DMS153 (cell line): Measurements from ENCODE around the gene MAPK10.
"Not testable (repeated sequence)": the region's sequence is repeated elsewhere in the genome, so short reads cannot be mapped to it uniquely, and the experiment has no call there.

Experiments
- DNase-seq: peaks from one replicate; lab custom pipeline; 2025; lab: John Stamatoyannopoulos, UW

The MAPK10 gene

GRCh38 chr4:86101841-86102240 lies 258.0 kb downstream of the MAPK10 start:
- DNase-seq: no peak

DNA sequence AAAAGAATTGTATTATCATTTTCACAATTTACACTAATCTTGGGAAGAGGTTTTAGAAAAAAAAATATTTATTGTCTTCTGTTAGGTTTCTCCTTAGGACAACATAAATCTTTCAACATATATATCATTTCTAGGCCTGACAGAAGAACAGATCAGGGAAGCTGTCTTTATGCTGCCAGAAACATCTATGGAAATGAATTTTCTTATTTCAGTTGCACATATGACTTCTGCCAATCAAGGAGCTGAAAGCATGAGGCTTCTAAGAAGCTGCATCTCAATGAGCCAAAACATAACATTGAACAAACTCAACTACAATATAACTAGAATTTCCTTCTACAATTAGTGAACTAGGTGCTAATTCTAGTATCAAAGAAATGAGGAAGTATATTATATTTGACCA lies 258.4 kb downstream of the MAPK10 start:
- no peak for DNase-seq

- no peak for DNase-seq
Measured at GRCh38 chr4:86100539-86101215, 259.2 kb downstream of the MAPK10 start.

GRCh38 chr4:86099348-86099747 lies 260.5 kb downstream of the MAPK10 start:
- DNase-seq: no peak

- DNase-seq: no peak
Measured at GRCh38 chr4:86098691-86099090, 261.2 kb downstream of the MAPK10 start.

- no peak for DNase-seq
Measured at GRCh38 chr4:86096373-86096772, 263.5 kb downstream of the MAPK10 start.

- no peak for DNase-seq
Measured at GRCh38 chr4:86092684-86093083, 267.2 kb downstream of the MAPK10 start.

DNA sequence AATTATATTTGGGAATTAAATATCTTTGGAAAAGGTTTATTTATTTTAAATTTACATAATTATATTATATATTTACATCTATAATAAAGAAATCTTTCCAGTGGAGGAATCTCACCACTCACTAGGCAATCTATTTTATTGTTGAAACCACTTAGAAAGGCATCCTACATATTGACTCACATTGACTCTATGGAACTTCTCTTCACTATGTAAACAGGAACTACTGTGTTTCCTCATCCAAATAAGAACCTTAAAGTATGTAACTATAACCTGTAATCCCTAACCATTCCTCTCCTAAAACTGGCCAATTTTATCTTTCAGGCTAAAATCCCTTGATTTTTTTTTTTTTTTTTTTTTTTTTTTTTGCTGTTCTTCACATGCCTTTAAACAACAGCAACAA lies 268.7 kb downstream of the MAPK10 start:
- DNase-seq: no peak

GRCh38 chr4:86089781-86090323 lies 270.0 kb downstream of the MAPK10 start:
- no peak for DNase-seq

- peak; percentile 2 for DNase-seq
Measured at GRCh38 chr4:86089053-86089452, 270.8 kb downstream of the MAPK10 start.

- DNase-seq: not testable (repeated sequence)
Measured at GRCh38 chr4:86075796-86076195, 284.1 kb downstream of the MAPK10 start.

DNA sequence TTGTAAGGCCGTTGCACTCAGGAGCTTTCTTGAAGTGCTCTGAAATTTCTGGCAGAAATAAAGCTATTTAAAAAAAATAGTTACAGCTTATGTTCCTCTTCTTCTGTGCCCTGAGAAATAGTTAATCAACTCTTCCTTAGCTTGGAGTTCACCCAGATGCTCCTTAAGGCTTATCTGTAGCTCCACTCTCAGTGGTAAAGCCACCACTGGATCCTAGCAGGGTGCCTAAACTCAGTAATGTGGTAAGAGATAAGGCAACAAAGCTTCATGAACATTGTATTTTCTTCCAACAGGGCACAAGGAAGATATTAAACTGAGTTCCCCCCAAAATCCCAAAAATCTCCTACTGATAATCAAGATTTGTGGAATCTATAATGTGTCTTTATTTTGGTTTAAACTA lies 299.5 kb downstream of the MAPK10 start:
- DNase-seq: no peak

DNA sequence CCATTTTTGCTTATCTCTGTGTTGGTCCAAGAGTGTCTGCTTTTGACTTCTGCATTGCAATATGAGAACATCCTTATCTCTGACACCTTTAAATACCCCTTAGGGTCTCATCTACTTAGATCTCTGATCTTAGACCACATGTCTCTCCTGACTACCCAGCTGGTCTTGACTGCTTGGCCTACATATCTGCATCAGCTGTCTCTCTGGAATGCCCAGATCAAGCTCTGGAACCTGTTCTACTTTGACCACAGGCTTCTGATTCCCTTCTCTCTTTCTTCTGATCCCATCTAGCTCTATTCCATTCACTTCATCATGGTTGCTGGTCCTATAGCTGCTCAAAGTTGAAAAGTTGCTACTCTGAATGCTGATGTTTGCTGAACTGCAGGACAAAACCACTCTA lies 301.2 kb downstream of the MAPK10 start:
- no peak for DNase-seq

DNA sequence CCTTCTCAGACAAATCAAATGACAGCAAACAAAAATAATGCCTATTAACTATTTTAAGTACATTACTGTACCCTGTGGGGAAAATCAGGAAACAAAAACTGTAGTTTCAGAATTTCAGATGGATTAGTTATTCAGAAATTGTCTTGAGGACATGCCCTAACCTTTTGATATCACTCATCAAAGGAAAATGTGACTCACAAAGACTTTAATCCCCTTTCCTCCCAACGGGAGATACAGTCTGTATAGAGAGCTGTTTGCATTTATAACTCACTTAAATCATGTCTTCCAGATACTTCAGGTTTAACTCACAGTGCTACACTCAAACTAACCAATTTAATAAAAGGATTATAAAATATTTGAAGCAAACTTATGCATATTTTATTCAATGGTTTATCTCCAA lies 304.0 kb downstream of the MAPK10 start:
- no peak for DNase-seq

DNA sequence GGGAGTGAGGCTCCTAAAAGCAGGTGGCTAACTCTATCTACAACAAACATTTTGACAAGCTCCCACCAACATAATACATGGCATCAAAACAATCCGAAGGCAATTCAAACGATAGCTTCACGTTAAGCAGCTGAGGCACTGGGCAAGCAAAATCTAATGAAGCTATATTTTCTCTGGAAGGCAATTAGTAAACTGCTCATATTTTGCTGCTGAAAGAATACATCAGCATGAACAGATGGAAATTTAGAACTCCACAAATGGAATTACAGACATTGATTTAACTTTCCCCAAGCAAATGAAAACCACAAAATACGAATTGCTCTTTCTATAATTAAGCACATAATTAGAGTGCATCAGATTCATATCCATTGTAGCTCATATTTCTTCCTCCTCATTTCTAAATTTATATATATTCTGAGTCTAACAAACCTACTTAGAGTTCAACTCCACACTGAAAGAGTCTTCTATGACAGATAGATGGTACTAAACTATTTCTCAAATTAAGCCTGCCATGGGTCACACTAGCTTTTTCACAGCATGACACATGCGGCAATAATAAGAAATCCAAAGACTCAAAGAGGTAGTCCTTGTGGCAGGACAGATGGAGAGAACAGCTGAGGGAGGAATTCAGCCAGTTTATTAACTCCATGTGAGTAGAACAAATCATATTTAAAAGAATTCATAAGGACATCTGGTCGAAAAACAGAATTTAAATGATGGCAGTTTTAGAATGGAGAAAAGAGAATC lies 305.4 kb downstream of the MAPK10 start:
- DNase-seq: no peak

DNA sequence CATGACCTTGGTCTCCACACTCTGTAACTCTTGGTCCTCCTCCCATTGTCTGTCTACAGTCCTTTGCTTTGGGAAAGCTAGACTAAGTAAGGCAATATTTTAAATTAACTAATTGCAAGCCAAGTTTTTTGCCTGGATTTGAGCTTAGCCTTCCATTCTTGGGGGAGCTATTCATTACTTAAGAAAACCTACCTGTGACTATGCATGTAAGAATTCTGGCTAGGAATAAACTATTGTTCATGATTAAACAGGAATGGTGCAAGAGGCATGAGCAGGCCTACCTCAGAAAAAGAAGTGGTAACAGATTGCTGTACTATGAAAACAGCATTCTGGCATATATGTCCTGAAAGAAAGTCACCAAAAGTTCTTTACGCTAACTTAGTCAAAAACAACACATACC lies 309.4 kb downstream of the MAPK10 start:
- DNase-seq: no peak

GRCh38 chr4:86048426-86048825 lies 311.4 kb downstream of the MAPK10 start:
- no peak for DNase-seq

DNA sequence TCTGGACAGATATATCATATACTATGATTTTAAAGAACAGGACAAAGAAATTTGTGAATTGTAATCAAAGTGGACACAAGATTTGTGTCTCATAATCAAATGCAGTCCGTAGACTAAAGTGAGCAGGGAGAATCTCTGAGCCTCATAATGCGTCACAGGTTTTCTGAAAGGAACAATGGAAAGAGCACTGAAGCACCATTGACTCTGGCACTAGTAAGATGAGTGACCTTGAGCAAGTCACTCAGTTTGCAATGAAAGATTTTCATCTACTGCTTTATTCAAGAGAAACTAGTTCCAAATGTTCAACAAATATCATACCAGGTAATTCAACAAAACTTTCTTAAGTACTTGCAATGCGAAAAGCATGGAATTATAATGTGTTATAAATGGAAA lies 315.3 kb downstream of the MAPK10 start:
- no peak for DNase-seq

DNA sequence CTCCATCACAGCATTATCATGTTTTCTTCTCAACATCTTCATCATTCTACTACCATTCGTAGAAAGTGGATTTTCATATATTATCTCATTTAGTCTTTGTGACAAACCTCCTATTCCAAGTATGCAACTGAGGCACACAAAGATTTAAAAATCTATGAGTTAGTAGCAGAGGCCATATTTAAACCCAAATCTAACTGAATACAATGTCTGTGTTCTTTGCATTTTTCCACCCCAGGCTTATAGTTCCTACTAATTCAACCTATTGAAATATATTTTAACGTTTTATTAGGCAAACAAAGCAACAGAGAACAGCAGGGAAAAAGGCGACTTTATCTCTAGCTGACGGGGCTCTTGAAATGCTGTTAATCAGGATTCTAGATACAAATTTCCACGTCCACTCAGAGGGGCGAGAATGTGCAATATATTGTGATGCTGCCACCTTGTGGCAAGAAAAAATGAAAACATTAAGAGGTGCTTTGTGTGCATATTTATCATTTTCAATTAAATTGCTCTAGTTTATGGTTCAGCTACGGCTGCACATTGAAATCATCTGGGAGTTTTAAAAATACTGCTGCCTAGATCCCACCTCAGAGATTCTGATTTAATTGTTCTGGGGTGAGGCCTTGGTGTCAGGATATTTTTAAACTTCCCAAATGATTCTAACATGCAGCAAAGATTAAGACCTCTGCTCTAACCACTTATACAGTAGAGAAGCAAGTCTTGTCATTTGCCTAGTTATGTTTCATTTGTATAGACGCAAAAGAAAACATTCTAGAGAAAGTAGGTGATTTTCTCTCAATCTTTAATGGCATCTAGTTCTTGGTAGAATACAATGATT lies 315.9 kb downstream of the MAPK10 start:
- DNase-seq: no peak

GRCh38 chr4:86038037-86038436 lies 321.8 kb downstream of the MAPK10 start:
- DNase-seq: no peak

DNA sequence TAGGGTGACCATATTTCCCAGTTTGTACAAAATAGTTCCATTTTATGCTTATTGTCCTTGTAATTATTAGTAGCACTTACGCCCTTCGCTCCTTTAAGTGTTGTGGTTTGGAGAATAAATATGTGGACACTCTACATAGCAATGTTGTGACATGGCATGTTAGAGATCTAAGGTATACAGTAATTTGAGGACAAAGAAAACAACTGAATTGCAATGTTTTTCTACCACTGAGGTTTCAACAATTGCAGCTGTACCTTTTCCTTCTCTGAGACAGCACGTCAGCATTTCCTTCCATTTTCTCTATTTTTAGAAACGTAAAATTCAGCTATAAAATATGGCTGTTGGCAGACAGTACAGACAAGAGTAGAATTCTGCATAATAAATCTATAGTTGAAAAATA lies 323.1 kb downstream of the MAPK10 start:
- DNase-seq: no peak

DNA sequence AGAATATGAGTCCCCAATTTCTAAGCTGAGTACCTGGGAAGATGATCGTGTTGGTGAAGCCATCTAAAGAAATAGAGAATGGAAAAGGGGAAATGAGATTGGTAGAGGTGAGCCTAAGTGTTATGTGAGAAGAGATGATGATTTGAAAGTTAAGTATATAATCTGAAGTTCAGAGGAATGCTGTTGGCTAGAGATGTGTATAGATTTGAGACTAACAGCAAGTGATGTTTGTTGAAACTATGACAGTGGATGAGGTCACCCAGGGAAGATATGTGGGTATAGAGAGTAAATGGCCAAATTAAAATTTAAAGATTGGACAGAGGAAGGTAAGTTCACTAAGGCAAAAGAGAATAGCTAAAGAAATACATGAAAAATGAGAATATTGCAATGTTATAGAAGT lies 324.2 kb downstream of the MAPK10 start:
- no peak for DNase-seq

DNA sequence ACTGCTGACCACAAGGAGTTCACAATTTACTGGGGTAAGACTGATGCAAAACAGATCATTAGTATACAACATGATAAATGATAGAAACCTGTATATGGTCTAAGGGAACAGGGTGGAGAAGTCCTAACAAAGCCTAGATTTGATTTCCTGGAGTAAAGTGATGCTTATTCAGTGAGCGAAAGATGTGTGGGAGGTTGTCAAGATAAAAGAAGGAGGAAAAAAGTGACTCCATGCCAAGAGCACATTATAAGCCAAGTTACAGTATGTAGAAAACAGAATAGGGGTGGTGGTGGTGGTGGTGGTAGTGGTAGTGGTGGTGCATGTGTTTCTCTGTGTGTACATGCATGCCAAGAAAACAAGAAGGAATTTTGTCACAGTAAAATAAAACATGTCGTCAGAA lies 325.2 kb downstream of the MAPK10 start:
- DNase-seq: no peak
